WTC11 (cell line): ENCODE measurements around the gene BHMT2.

Source experiments
- ATF3 ChIP-seq: sonication (generic); formaldehyde crosslinking; conservative IDR thresholded peaks from 2 replicates; pipeline ENCODE4 v1.8.1; 2022; ENCODE audit warnings: mild to moderate bottlenecking, missing genetic modification reagents
- CREM ChIP-seq: sonication (generic); formaldehyde crosslinking; IDR thresholded peaks from 2 replicates; pipeline ENCODE4 v1.8.1; 2022; ENCODE audit warnings: mild to moderate bottlenecking, missing genetic modification reagents, moderate library complexity
- CTCF ChIP-seq: fragments of 200-600 bp; IDR thresholded peaks from 2 replicates; pipeline ENCODE4 v1.8.0; 2022; ENCODE audit warnings: antibody characterized with exemption
- ESRRA ChIP-seq: sonication (generic); formaldehyde crosslinking; IDR thresholded peaks from 2 replicates; pipeline ENCODE4 v1.8.1; 2022; ENCODE audit warnings: mild to moderate bottlenecking, missing genetic modification reagents, borderline replicate concordance
- FOXJ3 ChIP-seq: sonication (generic); formaldehyde crosslinking; IDR thresholded peaks from 2 replicates; pipeline ENCODE4 v1.9.0; 2021; ENCODE audit warnings: missing genetic modification reagents, mild to moderate bottlenecking, borderline replicate concordance
- JUN ChIP-seq: sonication (generic); formaldehyde crosslinking; IDR thresholded peaks from 2 replicates; pipeline ENCODE4 v1.8.0; 2023; ENCODE audit warnings: mild to moderate bottlenecking, missing genetic modification reagents
- NR3C1 ChIP-seq: sonication (generic); formaldehyde crosslinking; conservative IDR thresholded peaks from 2 replicates; pipeline ENCODE4 v1.8.1; 2023; ENCODE audit warnings: low read depth, mild to moderate bottlenecking, missing genetic modification reagents
- PRDM15 ChIP-seq: sonication (generic); formaldehyde crosslinking; IDR thresholded peaks from 2 replicates; pipeline ENCODE4 v1.8.0; 2022; ENCODE audit warnings: missing genetic modification reagents
- STAT6 ChIP-seq: sonication (generic); formaldehyde crosslinking; conservative IDR thresholded peaks from 2 replicates; pipeline ENCODE4 v1.8.1; 2023; ENCODE audit warnings: mild to moderate bottlenecking, low read depth, missing genetic modification reagents, moderate library complexity
- TEAD4 ChIP-seq: sonication (generic); formaldehyde crosslinking; IDR thresholded peaks from 2 replicates; pipeline ENCODE4 v1.8.0; 2022; ENCODE audit warnings: mild to moderate bottlenecking, missing genetic modification reagents
- ZNF121 ChIP-seq: sonication (generic); formaldehyde crosslinking; IDR thresholded peaks from 2 replicates; pipeline ENCODE4 v1.8.0; 2023; ENCODE audit warnings: missing genetic modification reagents
- ZSCAN18 ChIP-seq: fragments of 250-450 bp; sonication (Bioruptor Pico); IDR thresholded peaks from 2 replicates; pipeline ENCODE4 v2.1.2; 2022; ENCODE audit warnings: mild to moderate bottlenecking, moderate library complexity
- TF ChIP-seq, protein P1 (sequence below): sonication (generic); formaldehyde crosslinking; IDR thresholded peaks from 2 replicates; pipeline ENCODE4 v1.8.0; 2022; ENCODE audit warnings: mild to moderate bottlenecking, missing genetic modification reagents

DNA sequence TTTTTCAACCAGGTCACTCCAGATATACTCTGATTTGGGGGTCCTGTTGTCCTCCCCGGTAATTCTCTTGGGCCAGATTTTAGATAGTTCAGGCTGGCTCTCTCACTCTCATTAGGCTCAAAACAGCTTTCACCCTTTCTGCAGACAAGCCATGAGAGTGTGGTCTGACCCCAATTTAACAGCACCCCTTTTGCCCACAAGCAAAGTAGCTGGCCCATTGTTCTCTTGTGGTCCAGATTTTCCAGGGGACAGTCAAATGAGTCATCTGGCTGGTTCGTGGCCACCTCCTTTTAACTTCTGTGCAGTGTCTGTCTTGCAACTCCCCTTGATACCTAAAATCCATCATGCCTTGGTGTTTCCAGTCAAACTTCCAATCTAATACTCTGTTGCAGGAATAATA, 16.5 kb downstream of the BHMT2 start:
- no peak for TF ChIP-seq ESRRA (CRISPR knock-in tag)
- no peak for TF ChIP-seq CTCF
- no peak for TF ChIP-seq FOXJ3 (CRISPR knock-in tag)
- TF ChIP-seq NR3C1 (CRISPR knock-in tag): no peak
- no peak for TF ChIP-seq JUN (CRISPR knock-in tag)
- TF ChIP-seq STAT6: no peak
- TF ChIP-seq, protein P1, sequence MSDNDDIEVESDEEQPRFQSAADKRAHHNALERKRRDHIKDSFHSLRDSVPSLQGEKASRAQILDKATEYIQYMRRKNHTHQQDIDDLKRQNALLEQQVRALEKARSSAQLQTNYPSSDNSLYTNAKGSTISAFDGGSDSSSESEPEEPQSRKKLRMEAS (CRISPR knock-in tag): no peak
- TF ChIP-seq ATF3 (CRISPR knock-in tag): no peak
- no peak for TF ChIP-seq PRDM15 (CRISPR knock-in tag)
- no peak for TF ChIP-seq TEAD4 (CRISPR knock-in tag)
- TF ChIP-seq ZNF121 (CRISPR knock-in tag): no peak
- no peak for TF ChIP-seq ZSCAN18 (CRISPR knock-in tag)
- no peak for TF ChIP-seq CREM (CRISPR knock-in tag)
